IMR-90 (cell line): ENCODE data around the gene DPF3. TPM values are rescaled to one million over a fixed set of nuclear protein-coding genes. Genes with fewer than 3 reads are reported as not detected.

Experiments
- ATAC-seq: fragments of 200-7000 bp; cut with Tn5 transposase; 2 replicates; pipeline ENCODE4 v1.9.1; 2020; ENCODE audit warnings: low read depth, mild to moderate bottlenecking, moderate library complexity
- BruUV-seq: library from RNA; stranded (reverse); fragments of 400-500 nt; replicated peaks from 2 replicates; lab custom pipeline; 2021; lab: Mats Ljungman, UMichigan
- CTCF ChIA-PET: fragments of 300-600 bp; formaldehyde crosslinking; extraction: SDS; loops from one replicate; lab custom pipeline; 2021; ENCODE audit warnings: antibody characterized with exemption; lab: Yijun Ruan, JAX
- POLR2A ChIA-PET: fragments of 300-600 bp; sonication (Branson Sonifier 250); formaldehyde crosslinking; loops from one replicate; lab custom pipeline; 2022; ENCODE audit warnings: antibody characterized with exemption; ENCODE audit not compliant: unreplicated experiment; lab: Charles Lee
- DNase-seq: peaks from one replicate; pipeline ENCODE4 v3.0.0; 2013
- H2AFZ ChIP-seq: replicated peaks from 2 replicates; pipeline ENCODE3; 2013; ENCODE audit warnings: low read length, mild to moderate bottlenecking; ENCODE audit not compliant: poor library complexity
- H2AK5ac ChIP-seq: 2 replicates; pipeline ENCODE4 v1.6.1; 2013; ENCODE audit warnings: low read depth, low read length, inconsistent platforms
- H2AK9ac ChIP-seq: replicated peaks from 2 replicates; pipeline ENCODE3; 2013; ENCODE audit warnings: mild to moderate bottlenecking, low read depth, low read length, moderate library complexity; ENCODE audit not compliant: poor library complexity
- H2BK120ac ChIP-seq: 2 replicates; pipeline ENCODE4 v1.6.1; 2013; ENCODE audit warnings: low read depth, low read length, inconsistent platforms
- H2BK15ac ChIP-seq: 3 replicates; pipeline ENCODE4 v1.6.1; 2013; ENCODE audit warnings: low read depth, low read length, inconsistent platforms
- H2BK20ac ChIP-seq: 2 replicates; pipeline ENCODE4 v1.6.1; 2013; ENCODE audit warnings: low read depth, mild to moderate bottlenecking, inconsistent platforms, low read length, moderate library complexity
- H2BK5ac ChIP-seq: 2 replicates; pipeline ENCODE4 v1.6.1; 2013; ENCODE audit warnings: mild to moderate bottlenecking, low read depth, low read length, inconsistent platforms; ENCODE audit not compliant: poor library complexity, severe bottlenecking
- H3K14ac ChIP-seq: replicated peaks from 2 replicates; pipeline ENCODE4 v1.6.1; 2013; ENCODE audit warnings: low read depth, low read length, inconsistent platforms
- H3K18ac ChIP-seq: 2 replicates; pipeline ENCODE4 v1.6.1; 2013; ENCODE audit warnings: low read depth, low read length, control low read depth
- H3K23ac ChIP-seq: 2 replicates; pipeline ENCODE4 v1.6.1; 2013; ENCODE audit warnings: low read depth, low read length, inconsistent platforms
- H3K27ac ChIP-seq: 2 replicates; pipeline ENCODE4 v1.5.1; 2013; ENCODE audit warnings: mild to moderate bottlenecking, control low read depth, low read length; ENCODE audit not compliant: insufficient read depth
- H3K27me3 ChIP-seq: 2 replicates; pipeline ENCODE4 v1.6.1; 2013; ENCODE audit warnings: low read length; ENCODE audit not compliant: control insufficient read depth, insufficient read depth
- H3K36me3 ChIP-seq: 2 replicates; pipeline ENCODE4 v1.6.1; 2013; ENCODE audit warnings: low read length, mixed read lengths; ENCODE audit not compliant: control insufficient read depth, insufficient read depth
- H3K4ac ChIP-seq: 2 replicates; pipeline ENCODE4 v1.6.1; 2013; ENCODE audit warnings: low read depth, low read length, inconsistent platforms
- H3K4me1 ChIP-seq: 2 replicates; pipeline ENCODE4 v1.6.1; 2013; ENCODE audit warnings: low read length, mixed read lengths; ENCODE audit not compliant: control insufficient read depth, insufficient read depth
- H3K4me2 ChIP-seq: 2 replicates; pipeline ENCODE4 v1.6.1; 2013; ENCODE audit warnings: low read depth, mild to moderate bottlenecking, control low read depth, low read length, moderate library complexity
- H3K4me3 ChIP-seq: 2 replicates; pipeline ENCODE4 v1.5.1; 2013; ENCODE audit warnings: low read depth, mild to moderate bottlenecking, control low read depth, low read length, moderate library complexity; ENCODE audit not compliant: insufficient read depth
- H3K56ac ChIP-seq: 2 replicates; pipeline ENCODE4 v1.6.1; 2013; ENCODE audit warnings: low read length, inconsistent platforms; ENCODE audit not compliant: insufficient read depth; ENCODE audit errors: extremely low read depth
- H3K79me1 ChIP-seq, 2 experiments: 2 replicates each; pipeline ENCODE4 v1.6.1; 2013; ENCODE audit warnings: low read length in 2 of 2, inconsistent platforms in 1 of 2, low read depth in 1 of 2
- H3K9ac ChIP-seq: 2 replicates; pipeline ENCODE4 v1.6.1; 2013; ENCODE audit warnings: low read depth, low read length, control low read depth
- H3K9me1 ChIP-seq: 2 replicates; pipeline ENCODE4 v1.6.1; 2013; ENCODE audit warnings: low read length, inconsistent platforms; ENCODE audit not compliant: insufficient read depth
- H3K9me3 ChIP-seq: 2 replicates; pipeline ENCODE4 v1.6.1; 2013; ENCODE audit warnings: low read length; ENCODE audit not compliant: control insufficient read depth, insufficient read depth
- H4K20me1 ChIP-seq: 2 replicates; pipeline ENCODE4 v1.6.1; 2013; ENCODE audit warnings: low read length, inconsistent platforms; ENCODE audit not compliant: insufficient read depth
- H4K5ac ChIP-seq: 2 replicates; pipeline ENCODE4 v1.6.1; 2013; ENCODE audit warnings: mild to moderate bottlenecking, low read depth, low read length, control low read depth
- H4K8ac ChIP-seq, 2 experiments: 2 replicates each; pipeline ENCODE4 v1.6.1; 2013; ENCODE audit warnings: low read depth in 2 of 2, low read length in 2 of 2, control low read depth in 1 of 2, inconsistent platforms in 1 of 2
- H4K91ac ChIP-seq: 2 replicates; pipeline ENCODE4 v1.6.1; 2013; ENCODE audit warnings: low read depth, low read length, inconsistent platforms; ENCODE audit not compliant: insufficient read depth
- CEBPB ChIP-seq: IDR thresholded peaks from 2 replicates; pipeline ENCODE4 v1.6.1; 2012; ENCODE audit warnings: low read depth, low read length, improper control_type of control experiment
- CHD1 ChIP-seq: IDR thresholded peaks from 2 replicates; pipeline ENCODE4 v1.6.1; 2012; ENCODE audit warnings: low read depth, low read length, improper control_type of control experiment
- CTCF ChIP-seq: conservative IDR thresholded peaks from 2 replicates; pipeline ENCODE4 v1.5.1; 2012; ENCODE audit warnings: mild to moderate bottlenecking, low read depth, low read length, improper control_type of control experiment
- ELK1 ChIP-seq: fragments of 150-350 bp; IDR thresholded peaks from 2 replicates; pipeline ENCODE4 v1.6.1; 2016; ENCODE audit warnings: low read depth, mild to moderate bottlenecking, low read length, moderate library complexity, borderline replicate concordance
- FOS ChIP-seq: fragments of 150-350 bp; IDR thresholded peaks from 2 replicates; pipeline ENCODE4 v1.6.1; 2016; ENCODE audit warnings: low read depth, low read length
- MAFK ChIP-seq: IDR thresholded peaks from 2 replicates; pipeline ENCODE4 v1.6.1; 2012; ENCODE audit warnings: low read depth, low read length, improper control_type of control experiment
- MAZ ChIP-seq: IDR thresholded peaks from 2 replicates; pipeline ENCODE4 v1.6.1; 2012; ENCODE audit warnings: low read depth, mild to moderate bottlenecking, low read length, improper control_type of control experiment, moderate library complexity, borderline replicate concordance
- NFE2L2 ChIP-seq: fragments of 150-350 bp; IDR thresholded peaks from 2 replicates; pipeline ENCODE4 v1.6.1; 2016; ENCODE audit warnings: low read depth, mild to moderate bottlenecking, low read length
- POLR2A ChIP-seq: IDR thresholded peaks from 2 replicates; pipeline ENCODE4 v1.6.1; 2012; ENCODE audit warnings: mild to moderate bottlenecking, low read depth, low read length
- RAD21 ChIP-seq: IDR thresholded peaks from 2 replicates; pipeline ENCODE4 v1.6.1; 2012; ENCODE audit warnings: low read length, improper control_type of control experiment
- RCOR1 ChIP-seq: IDR thresholded peaks from 2 replicates; pipeline ENCODE4 v1.6.1; 2012; ENCODE audit warnings: mild to moderate bottlenecking, low read length, improper control_type of control experiment; ENCODE audit not compliant: insufficient replicate concordance
- RFX5 ChIP-seq: IDR thresholded peaks from 2 replicates; pipeline ENCODE4 v1.8.0; 2012; ENCODE audit warnings: low read depth, mild to moderate bottlenecking, low read length, moderate library complexity
- SMC3 ChIP-seq: fragments of 150-350 bp; IDR thresholded peaks from 2 replicates; pipeline ENCODE4 v1.6.1; 2016; ENCODE audit warnings: low read depth, mild to moderate bottlenecking, antibody characterized with exemption, low read length, moderate library complexity
- USF2 ChIP-seq: fragments of 150-350 bp; IDR thresholded peaks from 2 replicates; pipeline ENCODE4 v1.6.1; 2017; ENCODE audit warnings: mild to moderate bottlenecking, antibody characterized with exemption, low read length, low read depth
- WGBS, 2 experiments: methylation state at CpG; one replicate each; pipeline versions ENCODE4 v1.1.5 to v1.1.7; 2013; ENCODE audit warnings: missing lambda C conversion rate in 2 of 2; ENCODE audit not compliant: insufficient read length in 1 of 2; ENCODE audit errors: extremely low coverage in 2 of 2; 5-methylcytosine and 5-hydroxymethylcytosine counted together
- dilution Hi-C: fragments of 300-500 bp; cut with HindIII; formaldehyde crosslinking; loops from one replicate; pipeline ENCODE4 v1.14.3; 2018; ENCODE audit warnings: low sequenced_read_pairs; ENCODE audit not compliant: unreplicated experiment
- in situ Hi-C: fragments of 300-500 bp; cut with MboI; formaldehyde crosslinking; loops from 3 replicates; pipeline ENCODE4 v1.14.3; 2019; ENCODE audit warnings: low sequenced_read_pairs, inconsistent platforms, mixed read lengths
- intact Hi-C: fragments of 100-400 bp; cut with micrococcal nuclease; formaldehyde crosslinking; loops from 2 replicates; pipeline ENCODE4 v1.10.0; 2022
- polyA plus RNA-seq, 3 experiments: library from polyadenylated mRNA; depleted of rRNA; stranded (reverse); fragments of >200 nt; gene quantifications; 2 replicates each; pipeline ENCODE4 v1.2.3, GENCODE V29; 2012; ENCODE audit warnings: low replicate concordance in 1 of 3
- total RNA-seq: library from RNA; depleted of rRNA; stranded (reverse); fragments of >200 nt; gene quantifications from 2 replicates; pipeline ENCODE4 v1.2.3, GENCODE V29; 2012

DPF3 gene
- total and polyA plus RNA-seq, 2 of the 4 experiments (the other 2 are of a cell fraction) = 30.5 to 32.8 TPM

DNA sequence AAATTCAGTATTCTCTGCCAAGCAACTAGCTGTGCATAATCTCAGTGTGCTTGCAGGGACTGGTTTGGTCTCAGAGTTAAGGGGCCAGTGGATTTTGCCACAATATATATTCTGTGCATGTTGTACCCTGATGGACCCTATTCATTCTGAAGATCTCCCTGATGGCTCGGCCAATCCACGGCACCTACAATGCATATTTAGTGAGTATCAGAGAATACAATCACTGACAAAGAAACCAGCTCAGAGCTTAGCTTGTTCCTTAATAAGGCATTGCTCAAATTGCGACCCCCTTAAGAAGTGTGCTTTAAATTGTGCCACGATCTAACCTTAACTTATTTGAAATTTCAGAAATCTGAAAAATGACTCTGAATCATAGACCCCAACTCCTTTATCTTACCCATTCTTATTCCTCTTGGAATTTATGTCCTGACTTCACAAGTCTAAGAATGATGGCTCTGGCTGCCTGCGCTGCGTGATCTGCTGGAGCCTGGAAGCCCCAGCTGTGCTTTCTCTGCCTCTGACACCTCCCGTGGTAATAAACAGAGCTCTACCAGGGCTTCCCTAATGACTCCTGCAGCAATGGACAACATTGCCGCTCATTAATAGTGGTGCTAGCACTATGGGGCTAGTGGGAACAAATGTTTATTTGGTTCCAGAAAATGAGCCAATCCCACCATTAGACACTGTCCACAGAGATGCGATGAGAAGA, 23.3 kb upstream of the DPF3 start:
- POLR2A ChIA-PET = interaction anchor here (0.5 kb wide), 1 partner anchor 291 kb away, joined by 6 read pairs; no protein-coding TSS in a partner anchor
- no peak overlapping the region for H2BK20ac ChIP-seq
- no peak overlapping the region for H2BK15ac ChIP-seq
- H3K4me2 ChIP-seq = no peak overlapping the region
- H2AK9ac ChIP-seq = no peak overlapping the region
- in situ Hi-C loops = no loop called here
- H3K4ac ChIP-seq = no peak overlapping the region
- H4K91ac ChIP-seq = no peak overlapping the region
- no peaks in the 10 kb centered on the region; the same call in 1 of the 2 replicates for H3K27me3 ChIP-seq
- no peak overlapping the region for H3K18ac ChIP-seq
- no peak overlapping the region for H4K5ac ChIP-seq
- intact Hi-C loops = no loop called here
- H2BK5ac ChIP-seq = no peak overlapping the region
- 0 out of 2 replicates have a peak overlapping the region, but pooled peaks have one; percentile 14 for H2BK120ac ChIP-seq
- no peaks in the 10 kb centered on the region for H4K20me1 ChIP-seq
- no peak overlapping the region for H3K9ac ChIP-seq
- peak; percentile 79 for ATAC-seq
- peaks cover 2% of the 10 kb centered on the region; the same call in 1 of the 2 replicates for H3K4me1 ChIP-seq
- H3K36me3 ChIP-seq = no peaks in the 10 kb centered on the region
- dilution Hi-C loops = no loop called here
- DNase-seq = no peak
- peak overlapping the region; percentile 11 for H2AFZ ChIP-seq
- H3K9me3 ChIP-seq = no peaks in the 10 kb centered on the region
- CTCF ChIA-PET = interaction anchor here (1.0 kb wide), 2 partner anchors 400 to 403 kb away, joined by 3 to 7 read pairs; no protein-coding TSS in a partner anchor
- no peak overlapping the region for H3K4me3 ChIP-seq
- no TSS peak for BruUV-seq
- 42% methylated on average over 2 of the region's 9 CpGs; no CpG with 5 or more reads in 1 of the 2 experiments for WGBS, 2 experiments
- peak overlapping the region in 1 of 2 experiments; percentile 3; a peak in 1 of 4 replicates for H4K8ac ChIP-seq
- H3K27ac ChIP-seq = no peak overlapping the region
- H3K14ac ChIP-seq = no peak overlapping the region
- H3K23ac ChIP-seq = 0 out of 2 replicates have a peak overlapping the region, but pooled peaks have one; percentile 63
- H3K9me1 ChIP-seq = no peaks in the 10 kb centered on the region; the same call in 1 of the 2 replicates
- no peak overlapping the region for H3K56ac ChIP-seq
- H2AK5ac ChIP-seq = no peak overlapping the region
- H3K79me1 ChIP-seq = no peaks in the 10 kb centered on the region
- no peak for TF ChIP-seq FOS
- TF ChIP-seq POLR2A = no peak
- no peak for TF ChIP-seq USF2
- TF ChIP-seq CEBPB = no peak
- TF ChIP-seq CHD1 = no peak
- TF ChIP-seq ELK1 = no peak
- no peak for TF ChIP-seq MAZ
- TF ChIP-seq NFE2L2 = no peak
- no peak for TF ChIP-seq RAD21
- no peak for TF ChIP-seq MAFK
- no peak for TF ChIP-seq CTCF
- TF ChIP-seq RCOR1 = no peak
- TF ChIP-seq RFX5 = no peak
- TF ChIP-seq SMC3 = no peak
